ENCODE measurements around the gene SPIRE2. TPM values are rescaled to one million over a fixed set of nuclear protein-coding genes. Genes with fewer than 3 reads are reported as not detected.

SPIRE2 gene
- total RNA-seq, 1 donor from 2014 or later = 0.79 TPM

DNA sequence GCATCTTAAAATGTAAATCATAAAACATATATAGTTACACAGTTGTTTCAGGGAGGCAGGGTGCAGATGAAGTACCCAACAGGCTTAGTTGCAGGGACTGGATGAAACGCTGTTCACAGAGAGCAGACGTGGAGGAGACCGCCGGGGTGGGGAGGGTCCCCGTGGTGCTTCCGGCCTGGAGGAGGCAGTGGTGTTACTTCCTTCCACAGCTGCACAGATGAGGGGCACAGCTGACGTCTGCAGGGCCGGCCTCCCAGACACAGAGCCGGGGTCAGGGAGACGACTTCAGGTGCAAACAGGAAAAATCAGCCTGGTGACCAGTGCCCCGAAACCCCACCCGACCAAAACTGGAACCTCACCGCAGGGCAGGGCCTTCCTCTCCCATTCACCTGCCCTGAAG is 17.1 kb downstream of the SPIRE2 start:
- Histone ChIP-seq H3K4me3 (ENCODE audit: low read depth, low read length) (no peak overlapping the region), H3K27me3 (ENCODE audit: control insufficient read depth, insufficient read depth, low read length) (no peaks in the 10 kb centered on the region), H3K36me3 (ENCODE audit: control insufficient read depth, insufficient read depth, low read length) (no peaks in the 10 kb centered on the region)
- DNase-seq (ENCODE audit: low read depth) (no peak), FAIRE-seq (no peak)
- TF ChIP-seq, protein P1, sequence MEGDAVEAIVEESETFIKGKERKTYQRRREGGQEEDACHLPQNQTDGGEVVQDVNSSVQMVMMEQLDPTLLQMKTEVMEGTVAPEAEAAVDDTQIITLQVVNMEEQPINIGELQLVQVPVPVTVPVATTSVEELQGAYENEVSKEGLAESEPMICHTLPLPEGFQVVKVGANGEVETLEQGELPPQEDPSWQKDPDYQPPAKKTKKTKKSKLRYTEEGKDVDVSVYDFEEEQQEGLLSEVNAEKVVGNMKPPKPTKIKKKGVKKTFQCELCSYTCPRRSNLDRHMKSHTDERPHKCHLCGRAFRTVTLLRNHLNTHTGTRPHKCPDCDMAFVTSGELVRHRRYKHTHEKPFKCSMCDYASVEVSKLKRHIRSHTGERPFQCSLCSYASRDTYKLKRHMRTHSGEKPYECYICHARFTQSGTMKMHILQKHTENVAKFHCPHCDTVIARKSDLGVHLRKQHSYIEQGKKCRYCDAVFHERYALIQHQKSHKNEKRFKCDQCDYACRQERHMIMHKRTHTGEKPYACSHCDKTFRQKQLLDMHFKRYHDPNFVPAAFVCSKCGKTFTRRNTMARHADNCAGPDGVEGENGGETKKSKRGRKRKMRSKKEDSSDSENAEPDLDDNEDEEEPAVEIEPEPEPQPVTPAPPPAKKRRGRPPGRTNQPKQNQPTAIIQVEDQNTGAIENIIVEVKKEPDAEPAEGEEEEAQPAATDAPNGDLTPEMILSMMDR (IDR thresholded peaks at IDR 0.05; ENCODE audit: insufficient read depth, low read length, severe bottlenecking) = no peak

DNA sequence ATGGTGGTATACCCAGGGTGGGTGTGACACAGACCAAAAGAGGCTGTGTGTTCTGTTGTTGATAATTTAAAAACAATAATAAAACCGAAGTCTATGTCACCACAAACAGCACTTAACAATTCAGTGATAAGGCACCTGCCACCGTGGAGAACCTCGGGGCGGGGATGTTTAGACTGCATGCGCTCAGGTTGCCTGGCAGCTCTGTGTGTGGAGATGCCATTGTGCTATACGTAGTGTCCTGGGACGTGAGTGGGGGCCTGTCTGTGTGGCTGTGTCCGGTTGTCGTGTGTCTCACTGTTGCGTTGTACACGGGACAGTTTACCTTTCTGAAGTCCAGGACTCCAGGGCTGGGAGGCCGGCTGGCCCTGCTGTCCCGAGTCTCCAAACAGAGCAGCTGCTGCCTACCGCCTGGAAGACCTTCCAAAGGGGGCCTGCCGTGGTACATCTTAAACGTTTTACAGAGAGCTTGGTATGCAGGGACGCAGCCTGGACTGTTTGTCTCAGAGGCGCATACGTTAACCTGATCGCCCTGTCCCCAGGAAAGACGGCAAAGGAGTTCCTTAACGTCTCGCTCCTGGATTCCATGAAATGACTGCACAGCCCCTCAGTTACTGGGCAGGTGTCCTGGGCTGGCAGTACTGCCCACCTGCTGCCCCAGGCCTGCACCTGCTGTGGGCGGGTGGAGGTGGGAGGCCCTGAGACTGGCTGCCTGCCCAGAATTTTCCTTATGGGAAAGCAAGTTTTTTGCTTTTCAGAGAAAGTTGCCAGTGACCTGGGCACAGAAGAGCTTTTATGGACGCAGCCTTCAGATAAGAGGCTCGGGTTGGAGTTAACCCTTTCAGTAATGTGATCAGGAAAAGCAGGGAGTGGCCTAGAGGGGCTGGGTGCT is 19.0 kb downstream of the SPIRE2 start:
- Histone ChIP-seq H3K36me3 (ENCODE audit: control insufficient read depth, insufficient read depth, low read length) (no peaks in the 10 kb centered on the region), H3K4me3 (ENCODE audit: low read depth, low read length) (no peak overlapping the region), H3K27me3 (ENCODE audit: control insufficient read depth, insufficient read depth, low read length) (no peaks in the 10 kb centered on the region)
- DNase-seq (ENCODE audit: low read depth) (no peak), FAIRE-seq (no peak)
- TF ChIP-seq, protein P1 (IDR thresholded peaks at IDR 0.05; ENCODE audit: insufficient read depth, low read length, severe bottlenecking) = no peak

DNA sequence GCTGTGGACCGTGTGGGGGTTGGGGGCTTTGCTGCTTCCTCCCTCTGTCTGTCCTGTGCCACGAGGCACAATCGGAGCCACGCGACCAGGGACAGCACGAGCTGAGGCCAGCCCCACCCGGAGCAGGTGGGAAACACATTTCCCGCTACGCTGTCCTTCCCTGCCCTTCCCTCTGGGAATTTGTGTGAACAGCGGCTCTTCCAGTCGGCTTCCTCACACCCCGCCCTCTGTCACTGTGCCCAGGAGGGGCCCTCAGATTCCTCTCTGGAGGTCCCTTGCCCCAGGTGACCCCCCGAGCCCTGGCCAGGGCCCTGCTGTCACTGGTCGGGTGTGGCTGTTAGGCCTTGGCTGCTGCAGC is 19.6 kb downstream of the SPIRE2 start:
- H3K27me3 ChIP-seq (ENCODE audit: control insufficient read depth, insufficient read depth, low read length) = no peaks in the 10 kb centered on the region
- H3K36me3 ChIP-seq (ENCODE audit: control insufficient read depth, insufficient read depth, low read length) = no peaks in the 10 kb centered on the region
- TF ChIP-seq, protein P1 (IDR thresholded peaks at IDR 0.05; ENCODE audit: insufficient read depth, low read length, severe bottlenecking) = no peak
- no peak overlapping the region for H3K4me3 ChIP-seq (ENCODE audit: low read depth, low read length)
- no peak for FAIRE-seq
- DNase-seq (ENCODE audit: low read depth) = no peak

DNA sequence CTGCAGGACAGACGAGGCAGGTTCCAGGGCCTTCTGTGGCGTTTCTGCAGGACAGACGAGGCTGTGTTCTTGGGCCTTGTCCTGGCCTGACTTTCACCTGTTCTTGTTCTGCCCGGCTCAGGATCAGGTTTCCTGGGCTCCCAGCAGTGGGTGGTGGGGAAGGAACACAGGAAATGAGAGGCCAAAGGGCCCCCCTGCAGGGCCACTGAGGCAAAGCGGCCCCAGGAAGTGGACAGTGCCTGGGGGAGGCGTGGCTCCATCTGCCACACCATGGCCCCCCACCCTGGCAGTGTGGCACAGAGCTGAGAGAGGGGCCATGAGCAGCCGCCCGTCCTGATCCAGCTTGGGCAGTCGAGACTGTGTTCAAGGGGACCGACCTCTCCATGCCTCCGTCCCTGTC is 20.7 kb downstream of the SPIRE2 start:
- TF ChIP-seq, protein P1 (IDR thresholded peaks at IDR 0.05; ENCODE audit: insufficient read depth, low read length, severe bottlenecking) = no peak
- Histone ChIP-seq H3K4me3 (ENCODE audit: low read depth, low read length) (no peak overlapping the region), H3K36me3 (ENCODE audit: control insufficient read depth, insufficient read depth, low read length) (no peaks in the 10 kb centered on the region), H3K27me3 (ENCODE audit: control insufficient read depth, insufficient read depth, low read length) (no peaks in the 10 kb centered on the region)
- DNase-seq (ENCODE audit: low read depth) (no peak), FAIRE-seq (no peak)

DNA sequence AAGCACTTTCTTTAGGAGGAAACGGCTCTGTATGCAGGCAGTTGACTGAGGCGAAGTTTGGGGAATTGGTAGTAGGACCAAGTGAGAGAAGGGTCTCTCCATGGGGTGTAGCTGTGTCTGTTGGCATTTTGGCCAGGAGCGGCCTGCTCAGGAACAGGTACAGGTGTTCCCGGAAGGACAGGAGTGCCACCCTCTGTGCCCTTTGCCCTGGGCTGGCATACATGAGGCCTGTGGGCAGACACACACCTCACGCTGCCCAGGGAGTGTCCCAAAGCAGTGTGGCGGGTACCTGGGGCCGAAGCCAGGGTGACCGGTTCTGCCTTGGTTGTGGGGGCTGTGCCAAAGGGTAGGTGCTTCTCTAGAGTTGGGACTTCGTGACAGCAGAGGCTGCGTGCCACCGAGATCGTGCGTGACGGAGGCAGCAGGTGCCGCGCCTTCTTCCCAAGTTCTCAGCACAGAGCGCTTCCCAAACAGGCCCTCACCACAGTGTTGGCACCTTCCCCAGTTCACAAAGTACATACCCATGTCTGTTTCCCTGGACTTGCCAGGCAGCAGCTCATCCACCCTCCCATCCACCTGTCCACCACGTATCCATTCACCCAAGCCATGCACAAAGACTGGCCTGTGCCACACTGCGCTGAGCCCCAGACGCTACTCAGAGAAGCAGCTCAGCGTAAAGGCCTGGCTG is 25.2 kb downstream of the SPIRE2 start:
- no peaks in the 10 kb centered on the region for H3K36me3 ChIP-seq (ENCODE audit: control insufficient read depth, insufficient read depth, low read length)
- no peak for DNase-seq (ENCODE audit: low read depth)
- FAIRE-seq = no peak
- H3K4me3 ChIP-seq (ENCODE audit: low read depth, low read length) = no peak overlapping the region
- TF ChIP-seq, protein P1 (IDR thresholded peaks at IDR 0.05; ENCODE audit: insufficient read depth, low read length, severe bottlenecking) = no peak
- no peaks in the 10 kb centered on the region for H3K27me3 ChIP-seq (ENCODE audit: control insufficient read depth, insufficient read depth, low read length)
